RCC 7860 (cell line): ENCODE results near the gene TMC1.
"Not testable (repeated sequence)": the region's sequence is repeated elsewhere in the genome, so short reads cannot be mapped to it uniquely, and the experiment has no call there.

Experiments
- DNase-seq: peaks from one replicate; pipeline ENCODE4 v3.0.0-alpha.2; 2015; ENCODE audit warnings: low spot score
- FAIRE-seq: peaks from 2 replicates; lab custom pipeline; 2012; peaks lifted over from hg19 to GRCh38; lab: Jason Lieb, UNC

TMC1 gene

GRCh38 chr9:72524820-72525540, 3.6 kb downstream of the TMC1 start:
- FAIRE-seq = peak; percentile 99
- DNase-seq = peak; percentile 100

GRCh38 chr9:72526901-72527800, 5.7 kb downstream of the TMC1 start:
- peak; percentile 92 for FAIRE-seq
- peak; percentile 98 for DNase-seq

- FAIRE-seq (no peak), DNase-seq (no peak)
These were observed 6.4 kb downstream of the TMC1 start for GRCh38 chr9:72527801-72528195.

- no peak for DNase-seq
- no peak for FAIRE-seq
These were observed 8.1 kb downstream of the TMC1 start for GRCh38 chr9:72529531-72529930.

- peak; percentile 63 for FAIRE-seq
- peak; percentile 32 for DNase-seq
These were observed 11.9 kb downstream of the TMC1 start for GRCh38 chr9:72533322-72533721.

GRCh38 chr9:72534931-72535330, 13.5 kb downstream of the TMC1 start:
- no peak for DNase-seq
- no peak for FAIRE-seq

- FAIRE-seq = no peak
- DNase-seq = no peak
These were observed 15.7 kb downstream of the TMC1 start for GRCh38 chr9:72537011-72537545.

GRCh38 chr9:72537671-72538070, 16.3 kb downstream of the TMC1 start:
- FAIRE-seq = no peak
- no peak for DNase-seq

- no peak for FAIRE-seq
These were observed 17.7 kb downstream of the TMC1 start for GRCh38 chr9:72538921-72539702.

GRCh38 chr9:72539824-72540347, 18.5 kb downstream of the TMC1 start:
- FAIRE-seq = no peak

More at GRCh38 chr9:72538921-72539702, 17.7 kb downstream of the TMC1 start:
- DNase-seq = no peak

GRCh38 chr9:72540348-72540873, 19.0 kb downstream of the TMC1 start:
- DNase-seq = peak; percentile 51

More at GRCh38 chr9:72539824-72540347, 18.5 kb downstream of the TMC1 start:
- DNase-seq = no peak

GRCh38 chr9:72542537-72542833, 21.1 kb downstream of the TMC1 start:
- FAIRE-seq = not testable (repeated sequence)
- DNase-seq = peak; percentile 45

More at GRCh38 chr9:72540348-72540873, 19.0 kb downstream of the TMC1 start:
- FAIRE-seq = peak; percentile 61

GRCh38 chr9:72542917-72543316, 21.5 kb downstream of the TMC1 start:
- DNase-seq (no peak), FAIRE-seq (no peak)

- no peak for FAIRE-seq
- no peak for DNase-seq
These were observed 29.9 kb downstream of the TMC1 start for GRCh38 chr9:72551306-72551705.

GRCh38 chr9:72552356-72552755, 30.9 kb downstream of the TMC1 start:
- FAIRE-seq (no peak), DNase-seq (no peak)

GRCh38 chr9:72554221-72554641, 32.8 kb downstream of the TMC1 start:
- FAIRE-seq (peak; percentile 52), DNase-seq (no peak)

- DNase-seq (peak; percentile 96), FAIRE-seq (peak; percentile 99)
These were observed 36.1 kb downstream of the TMC1 start for GRCh38 chr9:72557549-72557948.

- DNase-seq (no peak), FAIRE-seq (no peak)
These were observed 38.7 kb downstream of the TMC1 start for GRCh38 chr9:72560086-72560485.

GRCh38 chr9:72563806-72564205, 42.4 kb downstream of the TMC1 start:
- FAIRE-seq (no peak), DNase-seq (no peak)
